ENCODE measurements around the gene SLIT1.

GRCh38 chr10:97184971-97185325 lies 811 bp downstream of the SLIT1 start:
- no peak for TF ChIP-seq CTCF (IDR thresholded peaks at IDR 0.05)
- TF ChIP-seq POLR2A (IDR thresholded peaks at IDR 0.05): no peak

Data from thyroid gland (tissue), 4 donors.